ENCODE measurements around the gene TMOD2. TPM values are rescaled to one million over a fixed set of nuclear protein-coding genes. Genes with fewer than 3 reads are reported as not detected.

TMOD2 gene
- total RNA-seq, 2 experiments from 2014 or later: 10.9 to 12.8 TPM

DNA sequence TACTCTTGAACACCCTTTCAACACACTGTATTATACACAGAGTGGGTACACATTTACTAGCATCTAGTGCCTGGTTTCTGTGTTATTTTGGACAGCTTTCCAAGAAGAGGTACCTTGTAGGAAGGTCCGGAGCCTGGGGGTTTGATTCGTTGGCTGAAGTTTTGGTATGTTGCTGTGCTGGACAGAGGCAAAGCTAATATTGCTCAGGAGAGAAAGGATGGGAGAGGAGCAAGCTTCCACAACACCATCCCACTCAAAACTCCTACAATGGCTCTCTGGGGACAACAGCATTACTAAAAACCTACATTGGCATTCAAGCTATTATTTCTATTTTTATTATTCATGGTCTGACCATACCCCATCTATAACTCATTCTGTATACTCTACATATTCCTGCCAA, 12.8 kb upstream of the TMOD2 start:
- DNase-seq: no peak
- H3K4me3 Mint-ChIP-seq: peak overlapping the region; percentile 74
- peaks cover 8% of the 10 kb centered on the region for H3K36me3 Mint-ChIP-seq (ENCODE audit: low read depth)
- H3K4me1 Mint-ChIP-seq: peaks cover 43% of the 10 kb centered on the region
- H3K27ac Mint-ChIP-seq: peak overlapping the region; percentile 81
- peaks cover under 1% of the 10 kb centered on the region for H3K27me3 Mint-ChIP-seq
- CTCF ChIA-PET: interaction anchor here (0.8 to 1.4 kb wide), 2 partner anchors 9 to 106 kb away, joined by 3 to 6 read pairs; no protein-coding TSS in a partner anchor
- POLR2A ChIA-PET: interaction anchor here (0.6 kb wide), 1 partner anchor 268 kb away, joined by 7 read pairs; no protein-coding TSS in a partner anchor
- no peaks in the 10 kb centered on the region for H3K9me3 Mint-ChIP-seq

DNA sequence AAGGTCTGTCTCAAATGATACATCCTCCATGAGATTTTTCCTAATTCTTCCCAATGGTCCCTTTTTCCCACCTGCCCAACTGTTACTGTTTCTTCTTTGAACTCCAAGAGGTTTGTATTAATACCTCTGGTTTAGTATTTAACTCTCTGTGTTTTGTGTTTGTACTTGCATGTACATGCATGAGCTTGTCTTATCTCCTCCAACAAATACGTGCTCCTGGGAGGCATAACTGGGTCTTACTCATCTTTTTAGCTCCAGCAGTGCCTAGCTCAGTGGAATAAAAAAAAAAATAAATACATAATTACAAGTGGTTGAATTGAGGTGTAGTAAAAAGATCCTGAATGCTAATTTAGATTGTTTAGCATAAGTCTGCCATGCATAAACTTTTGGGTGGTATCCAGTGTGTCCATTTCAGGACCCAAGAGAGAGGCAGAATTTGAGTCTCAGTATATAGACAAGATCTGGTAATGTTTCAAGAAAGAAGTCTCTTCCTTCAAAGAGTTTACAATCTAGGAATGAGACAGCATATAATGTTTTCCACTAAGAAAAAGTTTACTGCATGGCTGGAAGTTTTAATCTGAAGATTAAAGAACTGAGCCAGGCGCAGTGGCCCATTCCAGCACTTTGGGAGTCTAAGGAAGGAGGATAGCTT, 12.2 kb upstream of the TMOD2 start:
- no peak overlapping the region for H3K27ac Mint-ChIP-seq
- ChIA-PET CTCF (interaction anchor here (0.8 kb wide), 1 partner anchor 106 kb away, joined by 3 read pairs; no protein-coding TSS in a partner anchor), POLR2A (no interaction called here)
- H3K27me3 Mint-ChIP-seq: peaks cover 6% of the 10 kb centered on the region
- DNase-seq: no peak
- H3K4me3 Mint-ChIP-seq: peak overlapping the region; percentile 74
- H3K9me3 Mint-ChIP-seq: no peaks in the 10 kb centered on the region
- H3K4me1 Mint-ChIP-seq: peaks cover 38% of the 10 kb centered on the region
- H3K36me3 Mint-ChIP-seq (ENCODE audit: low read depth): peaks cover 5% of the 10 kb centered on the region

- CTCF ChIA-PET: no interaction called here
- no peak overlapping the region for H3K27ac Mint-ChIP-seq
- H3K27me3 Mint-ChIP-seq: peaks cover 47% of the 10 kb centered on the region
- no peak for DNase-seq
- peaks cover 31% of the 10 kb centered on the region for H3K4me1 Mint-ChIP-seq
- H3K9me3 Mint-ChIP-seq: peaks cover 9% of the 10 kb centered on the region
- no peak overlapping the region for H3K4me3 Mint-ChIP-seq
- POLR2A ChIA-PET: no interaction called here
- peaks cover 16% of the 10 kb centered on the region for H3K36me3 Mint-ChIP-seq (ENCODE audit: low read depth)
Measured at GRCh38 chr15:51749307-51749706, 2.1 kb upstream of the TMOD2 start.

GRCh38 chr15:51750186-51750585, 1.2 kb upstream of the TMOD2 start:
- peaks cover 18% of the 10 kb centered on the region for H3K36me3 Mint-ChIP-seq (ENCODE audit: low read depth)
- peak overlapping the region; percentile 68 for H3K4me3 Mint-ChIP-seq
- H3K27me3 Mint-ChIP-seq: peaks cover 42% of the 10 kb centered on the region
- ChIA-PET CTCF (interaction anchor here (1.0 to 2.0 kb wide), 2 partner anchors 9 to 14 kb away, joined by 3 to 8 read pairs; partner anchors contain the start of gene LYSMD2), POLR2A (no interaction called here)
- peaks cover 9% of the 10 kb centered on the region for H3K9me3 Mint-ChIP-seq
- H3K4me1 Mint-ChIP-seq: peaks cover 36% of the 10 kb centered on the region
- DNase-seq: no peak
- no peak overlapping the region for H3K27ac Mint-ChIP-seq

GRCh38 chr15:51751697-51752683, 593 bp downstream of the TMOD2 start:
- H3K4me3 Mint-ChIP-seq: peak overlapping the region; percentile 82
- peaks cover 18% of the 10 kb centered on the region for H3K36me3 Mint-ChIP-seq (ENCODE audit: low read depth)
- peaks cover 9% of the 10 kb centered on the region for H3K9me3 Mint-ChIP-seq
- POLR2A ChIA-PET: no interaction called here
- H3K4me1 Mint-ChIP-seq: peaks cover 38% of the 10 kb centered on the region
- CTCF ChIA-PET: interaction anchor here (2.0 kb wide), 1 partner anchor 15 kb away, joined by 8 read pairs; the partner anchor contains the start of gene LYSMD2
- no peak overlapping the region for H3K27ac Mint-ChIP-seq
- DNase-seq: no peak
- peaks cover 35% of the 10 kb centered on the region for H3K27me3 Mint-ChIP-seq

GRCh38 chr15:51752888-51753287, 1.5 kb downstream of the TMOD2 start:
- Mint-ChIP-seq H3K4me3 (peak overlapping the region; percentile 82), H3K27me3 (peaks cover 35% of the 10 kb centered on the region), H3K9me3 (peaks cover 9% of the 10 kb centered on the region), H3K4me1 (peaks cover 38% of the 10 kb centered on the region), H3K36me3 (ENCODE audit: low read depth) (peaks cover 18% of the 10 kb centered on the region), H3K27ac (no peak overlapping the region)
- ChIA-PET POLR2A (no interaction called here), CTCF (no interaction called here)
- no peak for DNase-seq

DNA sequence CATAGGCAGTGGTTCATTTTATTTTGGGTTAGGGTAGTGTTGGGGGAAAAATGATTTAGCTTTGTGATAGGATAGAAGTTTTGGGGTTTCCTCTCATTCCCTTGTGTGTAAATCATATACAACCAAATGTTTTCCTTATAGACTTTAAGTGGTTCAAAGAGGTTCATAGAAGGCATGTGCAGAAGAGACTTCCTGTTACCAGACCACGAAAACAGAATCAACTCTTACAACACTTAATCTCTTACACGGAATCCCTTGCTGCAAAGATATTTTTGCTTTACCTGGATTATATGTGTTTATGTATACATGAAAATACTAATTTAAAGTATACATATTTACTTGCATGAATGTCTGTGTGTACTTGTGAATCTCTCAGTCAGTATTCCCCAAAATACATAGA, 2.9 kb downstream of the TMOD2 start:
- POLR2A ChIA-PET: no interaction called here
- H3K4me3 Mint-ChIP-seq: no peak overlapping the region
- peaks cover 30% of the 10 kb centered on the region for H3K27me3 Mint-ChIP-seq

DNA sequence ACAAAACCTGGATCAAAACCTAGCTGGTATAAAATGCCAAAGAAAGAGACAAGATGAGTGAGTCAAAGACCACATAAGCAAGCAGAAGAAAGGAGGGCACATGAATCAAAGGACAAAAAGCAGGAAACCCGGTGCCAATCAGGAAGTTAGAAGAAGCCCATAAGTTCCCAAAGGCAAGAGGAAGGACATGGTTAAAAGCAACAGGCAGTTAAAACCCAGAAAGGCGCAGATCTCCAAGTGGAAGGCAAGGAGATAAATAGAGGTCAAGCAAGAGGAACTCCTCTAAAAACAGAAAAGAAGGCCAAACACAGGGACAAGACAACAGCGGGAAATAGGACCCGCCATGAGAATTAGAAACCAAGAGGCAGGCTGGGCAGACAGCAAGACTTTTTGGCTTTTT, 4.4 kb downstream of the TMOD2 start:
- Mint-ChIP-seq H3K9me3 (peaks cover 9% of the 10 kb centered on the region), H3K27me3 (peaks cover 20% of the 10 kb centered on the region), H3K27ac (no peak overlapping the region), H3K4me1 (peaks cover 32% of the 10 kb centered on the region), H3K4me3 (no peak overlapping the region), H3K36me3 (ENCODE audit: low read depth) (peaks cover 18% of the 10 kb centered on the region)
- DNase-seq: no peak
- POLR2A ChIA-PET: no interaction called here
- CTCF ChIA-PET: no interaction called here

More for the DNA sequence above, 2.9 kb downstream of the TMOD2 start:
- Mint-ChIP-seq H3K4me1 (peaks cover 36% of the 10 kb centered on the region), H3K36me3 (ENCODE audit: low read depth) (peaks cover 18% of the 10 kb centered on the region), H3K9me3 (peaks cover 9% of the 10 kb centered on the region), H3K27ac (no peak overlapping the region)
- CTCF ChIA-PET: interaction anchor here (1.2 to 1.4 kb wide), 2 partner anchors 18 to 22 kb away, joined by 3 to 6 read pairs; no protein-coding TSS in a partner anchor
- DNase-seq: no peak

GRCh38 chr15:51756482-51756881, 5.1 kb downstream of the TMOD2 start:
- peaks cover 9% of the 10 kb centered on the region for H3K9me3 Mint-ChIP-seq
- H3K27me3 Mint-ChIP-seq: peaks cover 16% of the 10 kb centered on the region
- no peak for DNase-seq
- ChIA-PET POLR2A (interaction anchor here (0.8 kb wide), 1 partner anchor 19 kb away, joined by 4 read pairs; the partner anchor contains the start of gene LYSMD2), CTCF (interaction anchor here (0.9 kb wide), 1 partner anchor 25 kb away, joined by 3 read pairs; no protein-coding TSS in a partner anchor)
- H3K27ac Mint-ChIP-seq: no peak overlapping the region
- H3K36me3 Mint-ChIP-seq (ENCODE audit: low read depth): peaks cover 17% of the 10 kb centered on the region
- H3K4me3 Mint-ChIP-seq: no peak overlapping the region
- peaks cover 28% of the 10 kb centered on the region for H3K4me1 Mint-ChIP-seq

GRCh38 chr15:51757450-51757849, 6.1 kb downstream of the TMOD2 start:
- no peak for DNase-seq

DNA sequence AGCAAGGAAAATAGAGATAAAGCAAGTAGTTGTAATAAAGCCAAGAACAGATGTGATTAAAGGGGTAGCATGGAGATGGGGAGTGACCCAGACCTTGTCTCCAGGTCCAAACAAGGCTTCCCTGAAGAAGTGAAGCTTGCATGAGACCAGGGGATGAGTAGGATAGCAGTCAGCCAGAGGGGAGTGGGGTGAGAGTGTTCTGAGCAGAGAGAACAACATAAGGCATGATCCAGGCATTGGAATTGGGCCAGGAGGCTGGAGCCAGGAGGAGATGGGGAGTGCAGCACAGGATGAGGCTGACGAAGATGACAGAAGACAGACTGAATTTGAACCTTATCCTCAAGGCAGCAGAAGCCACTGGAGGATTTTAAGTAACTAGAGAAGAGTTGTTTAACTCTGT, 7.2 kb downstream of the TMOD2 start:
- peaks cover 6% of the 10 kb centered on the region for H3K36me3 Mint-ChIP-seq (ENCODE audit: low read depth)
- H3K4me3 Mint-ChIP-seq: no peak overlapping the region
- peaks cover 13% of the 10 kb centered on the region for H3K4me1 Mint-ChIP-seq
- no peak overlapping the region for H3K27ac Mint-ChIP-seq
- no peak for DNase-seq
- CTCF ChIA-PET: interaction anchor here (1.1 kb wide), 1 partner anchor 18 kb away, joined by 6 read pairs; no protein-coding TSS in a partner anchor
- peaks cover 4% of the 10 kb centered on the region for H3K27me3 Mint-ChIP-seq
- POLR2A ChIA-PET: no interaction called here
- H3K9me3 Mint-ChIP-seq: peaks cover 4% of the 10 kb centered on the region

More at GRCh38 chr15:51757450-51757849, 6.1 kb downstream of the TMOD2 start:
- peaks cover 25% of the 10 kb centered on the region for H3K4me1 Mint-ChIP-seq
- peaks cover 9% of the 10 kb centered on the region for H3K9me3 Mint-ChIP-seq
- H3K27ac Mint-ChIP-seq: no peak overlapping the region
- POLR2A ChIA-PET: no interaction called here
- peaks cover 15% of the 10 kb centered on the region for H3K36me3 Mint-ChIP-seq (ENCODE audit: low read depth)
- H3K4me3 Mint-ChIP-seq: no peak overlapping the region
- CTCF ChIA-PET: interaction anchor here (0.6 to 1.1 kb wide), 3 partner anchors 19 to 375 kb away, joined by 3 to 6 read pairs (median 3); no protein-coding TSS in a partner anchor
- H3K27me3 Mint-ChIP-seq: peaks cover 13% of the 10 kb centered on the region

DNA sequence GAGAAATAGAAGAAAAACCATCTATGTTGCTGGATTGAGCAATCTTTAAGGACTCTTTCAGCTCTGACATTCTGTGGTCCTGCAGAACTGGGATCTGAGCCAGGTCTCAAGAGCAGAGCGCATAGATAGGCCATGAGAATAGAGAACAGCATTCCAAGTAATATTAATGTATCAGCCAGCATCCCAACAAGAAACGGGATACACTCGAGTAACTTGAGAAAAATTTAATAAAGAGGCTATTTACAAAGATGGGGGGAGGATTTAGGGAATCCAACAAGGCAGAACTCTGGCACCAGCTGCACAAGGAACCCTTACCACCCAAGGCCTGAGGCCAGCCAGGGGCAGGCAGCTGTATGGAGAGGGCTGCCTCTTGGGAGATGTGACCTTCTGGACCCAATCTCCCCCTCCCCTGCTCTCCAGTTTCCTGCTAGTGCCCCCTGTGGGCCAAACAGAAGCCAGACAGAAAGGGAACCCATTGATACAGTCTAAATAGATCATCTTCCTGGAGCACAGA, 8.2 kb downstream of the TMOD2 start:
- peak; percentile 12 for DNase-seq
- Mint-ChIP-seq H3K27ac (no peak overlapping the region), H3K4me1 (peaks cover 5% of the 10 kb centered on the region), H3K4me3 (no peak overlapping the region), H3K9me3 (no peaks in the 10 kb centered on the region), H3K27me3 (no peaks in the 10 kb centered on the region), H3K36me3 (ENCODE audit: low read depth) (peaks cover 2% of the 10 kb centered on the region)
- ChIA-PET CTCF (interaction anchor here (0.6 kb wide), 1 partner anchor 149 kb away, joined by 3 read pairs; no protein-coding TSS in a partner anchor), POLR2A (no interaction called here)
